Measurements from ENCODE around the gene ZSWIM8.

The ZSWIM8 gene

DNA sequence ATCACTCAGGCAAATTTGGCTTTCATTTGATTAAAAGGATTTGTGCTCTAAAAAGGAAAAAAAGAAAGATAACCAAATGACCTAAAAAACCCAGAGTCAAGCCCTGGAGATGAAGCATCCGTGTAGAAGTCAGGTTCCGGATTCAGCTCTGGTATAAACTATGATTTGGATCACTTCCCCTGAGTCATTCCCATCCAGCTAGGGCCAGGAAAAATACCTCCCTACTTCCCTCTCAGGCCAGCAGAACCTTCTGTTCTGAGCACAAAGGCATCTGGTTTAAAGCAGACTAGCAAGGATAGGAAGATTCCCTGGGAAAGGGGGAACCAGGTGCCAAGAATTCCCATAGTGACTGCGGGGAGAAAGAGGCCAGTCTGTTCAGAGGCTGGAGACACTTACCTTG is 51.7 kb downstream of the ZSWIM8 start:
- no peak for DNase-seq (ENCODE audit: low spot score)
- in situ Hi-C loops (cut with MboI; ENCODE audit: low sequenced_read_pairs, unreplicated experiment): no loop called here
- TF ChIP-seq, protein P1, sequence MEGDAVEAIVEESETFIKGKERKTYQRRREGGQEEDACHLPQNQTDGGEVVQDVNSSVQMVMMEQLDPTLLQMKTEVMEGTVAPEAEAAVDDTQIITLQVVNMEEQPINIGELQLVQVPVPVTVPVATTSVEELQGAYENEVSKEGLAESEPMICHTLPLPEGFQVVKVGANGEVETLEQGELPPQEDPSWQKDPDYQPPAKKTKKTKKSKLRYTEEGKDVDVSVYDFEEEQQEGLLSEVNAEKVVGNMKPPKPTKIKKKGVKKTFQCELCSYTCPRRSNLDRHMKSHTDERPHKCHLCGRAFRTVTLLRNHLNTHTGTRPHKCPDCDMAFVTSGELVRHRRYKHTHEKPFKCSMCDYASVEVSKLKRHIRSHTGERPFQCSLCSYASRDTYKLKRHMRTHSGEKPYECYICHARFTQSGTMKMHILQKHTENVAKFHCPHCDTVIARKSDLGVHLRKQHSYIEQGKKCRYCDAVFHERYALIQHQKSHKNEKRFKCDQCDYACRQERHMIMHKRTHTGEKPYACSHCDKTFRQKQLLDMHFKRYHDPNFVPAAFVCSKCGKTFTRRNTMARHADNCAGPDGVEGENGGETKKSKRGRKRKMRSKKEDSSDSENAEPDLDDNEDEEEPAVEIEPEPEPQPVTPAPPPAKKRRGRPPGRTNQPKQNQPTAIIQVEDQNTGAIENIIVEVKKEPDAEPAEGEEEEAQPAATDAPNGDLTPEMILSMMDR (IDR thresholded peaks at IDR 0.05; ENCODE audit: borderline replicate concordance, control extremely low read depth, extremely low read depth, insufficient read depth, missing control alignments): no peak

DNA sequence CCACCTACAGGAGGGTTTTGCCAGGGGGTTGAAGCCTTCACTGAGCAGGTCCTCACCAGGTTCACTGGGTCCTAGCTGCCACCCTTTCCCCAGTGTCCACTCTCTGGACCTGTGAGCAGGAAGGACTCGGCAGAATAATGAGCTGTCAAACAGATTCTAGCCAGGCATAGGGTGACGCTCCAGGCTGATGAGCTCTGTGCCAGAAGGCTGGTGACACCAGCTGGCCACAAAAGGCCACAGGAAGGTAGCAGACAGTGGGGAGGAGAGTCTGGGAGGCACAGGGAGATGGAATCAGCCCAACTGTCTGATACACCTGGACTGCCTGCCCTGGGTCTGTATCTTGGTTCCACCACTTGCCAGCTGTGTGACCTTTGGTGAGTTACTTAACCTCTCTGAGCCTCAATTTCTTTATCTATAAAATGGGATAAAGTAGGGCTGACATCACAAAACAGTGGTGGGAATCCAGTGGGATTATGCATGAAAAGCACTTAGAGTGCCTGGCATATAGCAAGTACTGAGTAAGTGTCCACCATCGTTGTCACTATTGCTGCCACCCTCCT is 52.7 kb downstream of the ZSWIM8 start:
- DNase-seq (ENCODE audit: low spot score): no peak
- in situ Hi-C loops (cut with MboI; ENCODE audit: low sequenced_read_pairs, unreplicated experiment): no loop called here
- TF ChIP-seq, protein P1 (IDR thresholded peaks at IDR 0.05; ENCODE audit: borderline replicate concordance, control extremely low read depth, extremely low read depth, insufficient read depth, missing control alignments): no peak

DNA sequence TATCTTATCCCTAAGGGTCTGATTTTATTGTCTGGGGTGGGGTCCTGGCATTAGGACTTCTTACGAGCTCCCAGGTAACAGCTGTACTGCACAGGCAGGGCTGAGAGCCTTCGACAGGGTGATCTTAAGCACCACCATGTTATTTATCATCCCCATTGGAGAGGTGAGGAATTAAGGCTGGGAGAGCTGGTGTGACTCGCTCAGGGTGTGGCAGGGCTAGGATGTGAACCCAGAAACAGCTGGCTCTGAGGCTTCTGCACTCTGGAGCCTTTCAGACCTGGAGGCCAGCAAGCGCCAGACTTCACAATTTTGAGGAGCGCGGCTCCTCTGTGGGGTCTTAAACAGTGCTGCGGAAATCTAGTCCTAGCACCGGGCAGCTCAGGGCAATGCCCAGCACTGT is 53.4 kb downstream of the ZSWIM8 start:
- TF ChIP-seq, protein P1 (IDR thresholded peaks at IDR 0.05; ENCODE audit: borderline replicate concordance, control extremely low read depth, extremely low read depth, insufficient read depth, missing control alignments): no peak
- in situ Hi-C loops (cut with MboI; ENCODE audit: low sequenced_read_pairs, unreplicated experiment): no loop called here
- DNase-seq (ENCODE audit: low spot score): no peak

DNA sequence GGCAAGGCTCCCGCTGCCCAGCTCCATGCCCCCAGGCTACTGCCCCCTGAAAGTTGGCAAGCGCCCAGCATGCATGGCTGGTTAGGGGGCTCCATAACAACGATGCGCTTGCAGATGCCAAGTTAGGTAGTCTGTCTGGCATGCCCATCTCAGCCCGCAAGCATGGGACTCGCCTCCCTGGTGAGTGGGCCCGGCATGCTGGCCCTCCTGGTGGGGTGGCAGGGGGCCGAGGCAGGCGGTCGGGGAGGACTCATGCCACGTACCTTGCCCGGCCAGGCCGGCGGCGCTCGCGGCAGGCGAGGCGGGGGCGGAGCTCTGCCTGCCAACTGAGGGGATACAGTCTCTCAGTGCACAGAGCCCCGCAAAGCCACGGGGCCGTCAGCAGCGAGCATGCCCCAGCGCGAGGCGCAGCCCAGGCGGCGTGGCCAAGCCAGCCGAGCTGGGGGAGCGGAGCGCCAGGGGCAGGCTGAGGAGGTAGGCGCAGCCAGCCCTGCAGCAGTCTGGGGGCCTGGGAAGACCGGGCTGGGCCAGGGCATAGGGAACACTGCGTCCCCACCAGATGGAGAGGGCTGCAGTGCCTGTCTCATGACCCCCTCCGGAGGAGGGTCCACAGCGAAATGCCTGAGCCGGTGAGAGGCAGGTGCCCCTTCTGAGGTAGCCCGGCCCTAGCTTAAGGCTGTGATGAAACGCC is 54.0 kb downstream of the ZSWIM8 start:
- no peak for DNase-seq (ENCODE audit: low spot score)
- TF ChIP-seq, protein P1 (IDR thresholded peaks at IDR 0.05; ENCODE audit: borderline replicate concordance, control extremely low read depth, extremely low read depth, insufficient read depth, missing control alignments): no peak
- in situ Hi-C loops (cut with MboI; ENCODE audit: low sequenced_read_pairs, unreplicated experiment): no loop called here

DNA sequence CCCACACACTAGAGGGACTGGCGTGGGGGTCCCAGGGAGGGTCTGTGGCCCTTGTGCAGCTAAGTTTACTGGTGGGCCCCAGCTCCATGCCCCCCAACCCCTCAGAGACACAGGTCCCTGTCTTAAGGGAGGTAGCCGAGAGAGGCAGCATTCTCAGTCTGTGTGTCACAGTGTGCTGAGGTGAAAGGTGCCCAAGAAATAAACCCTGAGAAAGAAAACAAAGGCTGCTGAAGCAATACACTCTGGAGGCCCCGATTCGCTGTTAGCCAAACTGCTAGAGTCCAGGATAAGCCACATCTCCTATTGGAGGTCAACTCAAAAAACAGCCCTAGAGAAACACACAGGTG is 54.6 kb downstream of the ZSWIM8 start:
- TF ChIP-seq, protein P1 (IDR thresholded peaks at IDR 0.05; ENCODE audit: borderline replicate concordance, control extremely low read depth, extremely low read depth, insufficient read depth, missing control alignments): no peak
- in situ Hi-C loops (cut with MboI; ENCODE audit: low sequenced_read_pairs, unreplicated experiment): no loop called here
- DNase-seq (ENCODE audit: low spot score): no peak

DNA sequence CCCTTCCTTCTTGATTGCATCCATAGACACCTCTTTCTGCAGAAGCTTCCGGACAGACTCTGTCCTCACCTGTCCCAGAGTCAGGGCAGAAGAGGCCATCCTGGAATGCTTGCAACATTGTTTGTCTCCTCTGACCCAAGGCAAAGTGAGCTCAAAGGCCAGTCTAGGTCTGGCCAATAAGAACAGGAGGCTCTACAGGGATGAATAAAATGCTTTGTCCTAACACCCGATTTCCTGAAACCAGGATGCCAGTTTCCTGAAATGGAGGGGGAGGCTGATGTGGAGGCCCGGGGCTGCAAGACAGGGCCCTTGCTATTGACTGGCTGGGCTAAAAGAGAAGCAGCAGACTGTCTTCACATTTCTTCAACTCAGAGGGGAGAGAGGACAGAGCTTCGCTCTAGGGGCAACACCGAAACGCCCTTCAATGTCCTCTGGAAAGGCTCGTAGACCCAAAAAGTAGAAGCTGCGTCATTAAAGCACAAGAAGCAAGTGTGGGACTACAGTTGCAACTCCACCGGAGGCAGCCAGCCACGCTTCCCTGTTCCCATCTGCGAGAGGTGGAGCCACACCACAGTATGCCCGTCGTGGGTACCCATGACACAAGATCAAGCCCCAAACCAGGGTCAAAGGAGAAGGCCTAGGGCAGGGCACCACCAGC is 55.1 kb downstream of the ZSWIM8 start:
- in situ Hi-C loops (cut with MboI; ENCODE audit: low sequenced_read_pairs, unreplicated experiment): no loop called here
- DNase-seq (ENCODE audit: low spot score): no peak
- TF ChIP-seq, protein P1 (IDR thresholded peaks at IDR 0.05; ENCODE audit: borderline replicate concordance, control extremely low read depth, extremely low read depth, insufficient read depth, missing control alignments): no peak
